ENCODE measurements around the gene TRAM2. TPM values are rescaled to one million over a fixed set of nuclear protein-coding genes. Genes with fewer than 3 reads are reported as not detected.

The TRAM2 gene
- total RNA-seq, 6 experiments from 2014 or later, result 16.1 to 24.8 (median 17.8) TPM

GRCh38 chr6:52518279-52518945 lies 58.4 kb downstream of the TRAM2 start:
- Histone ChIP-seq H3K27ac (peak overlapping the region; percentile 88 to 96 (median 91)), H3K36me3 (peaks cover 0 to 18% (median 0%) of the 10 kb centered on the region in 4 donors), H3K4me3 (peak overlapping the region in 2 of 3 donors; percentile 3), H3K9me3 (no peaks in the 10 kb centered on the region), H3K27me3 (no peaks in the 10 kb centered on the region), H3K4me1 (peaks cover 0 to 64% (median 30%) of the 10 kb centered on the region in 4 donors)
- TF ChIP-seq, protein P1, sequence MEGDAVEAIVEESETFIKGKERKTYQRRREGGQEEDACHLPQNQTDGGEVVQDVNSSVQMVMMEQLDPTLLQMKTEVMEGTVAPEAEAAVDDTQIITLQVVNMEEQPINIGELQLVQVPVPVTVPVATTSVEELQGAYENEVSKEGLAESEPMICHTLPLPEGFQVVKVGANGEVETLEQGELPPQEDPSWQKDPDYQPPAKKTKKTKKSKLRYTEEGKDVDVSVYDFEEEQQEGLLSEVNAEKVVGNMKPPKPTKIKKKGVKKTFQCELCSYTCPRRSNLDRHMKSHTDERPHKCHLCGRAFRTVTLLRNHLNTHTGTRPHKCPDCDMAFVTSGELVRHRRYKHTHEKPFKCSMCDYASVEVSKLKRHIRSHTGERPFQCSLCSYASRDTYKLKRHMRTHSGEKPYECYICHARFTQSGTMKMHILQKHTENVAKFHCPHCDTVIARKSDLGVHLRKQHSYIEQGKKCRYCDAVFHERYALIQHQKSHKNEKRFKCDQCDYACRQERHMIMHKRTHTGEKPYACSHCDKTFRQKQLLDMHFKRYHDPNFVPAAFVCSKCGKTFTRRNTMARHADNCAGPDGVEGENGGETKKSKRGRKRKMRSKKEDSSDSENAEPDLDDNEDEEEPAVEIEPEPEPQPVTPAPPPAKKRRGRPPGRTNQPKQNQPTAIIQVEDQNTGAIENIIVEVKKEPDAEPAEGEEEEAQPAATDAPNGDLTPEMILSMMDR (IDR thresholded peaks at IDR 0.05), result no peak
- TF ChIP-seq POLR2A (IDR thresholded peaks at IDR 0.05), result peak; percentile 65
- ATAC-seq, result peak; percentile 52 to 73 (median 68)
- 31% methylated on average over 13 of the region's 13 CpGs for WGBS (ENCODE audit: insufficient coverage, low coverage, low lambda C conversion rate, missing lambda C conversion rate)
- intact Hi-C loops (cut with DNase I), result no loop called here
- peak; percentile 69 to 79 (median 78) for DNase-seq

- H3K4me3 ChIP-seq, result peak overlapping the region in 2 of 3 donors; percentile 3
- no peaks in the 10 kb centered on the region for H3K27me3 ChIP-seq
- WGBS (ENCODE audit: insufficient coverage, low coverage, low lambda C conversion rate, missing lambda C conversion rate), result 26% methylated on average over 13 of the region's 14 CpGs
- H3K9me3 ChIP-seq, result no peaks in the 10 kb centered on the region
- ATAC-seq (peak; percentile 60 to 82 (median 74)), DNase-seq (peak; percentile 86 to 91 (median 88))
- H3K4me1 ChIP-seq, result peaks cover 0 to 57% (median 25%) of the 10 kb centered on the region in 4 donors
- peaks cover 0 to 18% (median 0%) of the 10 kb centered on the region in 4 donors for H3K36me3 ChIP-seq
- TF ChIP-seq POLR2A (IDR thresholded peaks at IDR 0.05), result peak; percentile 50
- TF ChIP-seq, protein P1 (IDR thresholded peaks at IDR 0.05), result no peak
- intact Hi-C loops (cut with DNase I), result no loop called here
- H3K27ac ChIP-seq, result peak overlapping the region; percentile 88 to 96 (median 91)
These were observed 59.2 kb downstream of the TRAM2 start for GRCh38 chr6:52517502-52518278.

- ATAC-seq (no peak), DNase-seq (no peak)
- no peak for TF ChIP-seq POLR2A (IDR thresholded peaks at IDR 0.05)
- TF ChIP-seq, protein P1 (IDR thresholded peaks at IDR 0.05), result no peak
- Histone ChIP-seq H3K4me1 (peaks cover 0 to 54% (median 20%) of the 10 kb centered on the region in 4 donors), H3K27ac (peak overlapping the region; percentile 88 to 96 (median 91)), H3K27me3 (no peaks in the 10 kb centered on the region), H3K4me3 (no peak overlapping the region), H3K36me3 (peaks cover 0 to 18% (median 0%) of the 10 kb centered on the region in 4 donors), H3K9me3 (no peaks in the 10 kb centered on the region)
- intact Hi-C loops (cut with DNase I), result no loop called here
- WGBS (ENCODE audit: insufficient coverage, low coverage, low lambda C conversion rate, missing lambda C conversion rate), result 79% methylated on average over 1 of the region's 3 CpGs
These were observed 59.9 kb downstream of the TRAM2 start for GRCh38 chr6:52516943-52517342.

DNA sequence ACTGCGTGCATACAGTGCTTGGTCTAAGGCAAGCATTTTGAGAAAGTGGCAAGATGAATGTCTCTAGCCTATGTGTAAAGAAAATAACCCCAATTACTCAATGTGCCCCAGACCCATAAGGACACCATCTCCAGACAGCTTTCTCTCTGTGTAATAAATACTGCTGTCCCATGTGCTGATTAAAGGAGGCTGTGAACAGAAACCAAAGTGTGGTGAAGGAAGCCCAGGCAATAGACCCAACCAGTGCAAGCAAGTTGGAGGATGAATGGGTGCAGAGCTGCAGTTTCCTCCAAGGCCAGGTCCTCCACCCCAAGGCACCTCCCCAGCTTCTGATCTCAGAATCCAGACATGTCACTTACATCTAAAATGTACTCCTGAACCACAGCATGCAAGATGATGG lies 60.6 kb downstream of the TRAM2 start:
- Histone ChIP-seq H3K27me3 (no peaks in the 10 kb centered on the region), H3K4me3 (no peak overlapping the region), H3K4me1 (peaks cover 0 to 53% (median 18%) of the 10 kb centered on the region in 4 donors), H3K9me3 (no peaks in the 10 kb centered on the region), H3K27ac (no peak overlapping the region), H3K36me3 (peaks cover 0 to 18% (median 0%) of the 10 kb centered on the region in 4 donors)
- TF ChIP-seq, protein P1 (IDR thresholded peaks at IDR 0.05), result no peak
- TF ChIP-seq POLR2A (IDR thresholded peaks at IDR 0.05), result no peak
- intact Hi-C loops (cut with DNase I), result no loop called here
- ATAC-seq (no peak), DNase-seq (no peak)
- 100% methylated on average over 1 of the region's 1 CpG for WGBS (ENCODE audit: insufficient coverage, low coverage, low lambda C conversion rate, missing lambda C conversion rate)

All from right lobe of liver (tissue), 6 donors.